Keratinocyte (primary cell): ENCODE results near the gene PRSS36. TPM values are rescaled to one million over a fixed set of nuclear protein-coding genes. Genes with fewer than 3 reads are reported as not detected.

ENCODE experiments used
- DNase-seq: peaks from one replicate; pipeline ENCODE4 v3.0.0-alpha.2; 2011; ENCODE audit warnings: low read depth, missing footprints, low spot score
- FAIRE-seq: peaks from 2 replicates; lab custom pipeline; 2011; peaks lifted over from hg19 to GRCh38; lab: Jason Lieb, UNC
- H2AFZ ChIP-seq: 2 replicates; pipeline ENCODE4 v1.6.0; 2012; ENCODE audit warnings: low read length, control low read depth, inconsistent platforms; ENCODE audit not compliant: control insufficient read depth
- H3K27ac ChIP-seq: 2 replicates; pipeline ENCODE4 v1.5.1; 2011; ENCODE audit warnings: low read length; ENCODE audit not compliant: control insufficient read depth, insufficient read depth
- H3K27me3 ChIP-seq: 3 replicates; pipeline ENCODE4 v1.6.0; 2011; ENCODE audit warnings: low read length; ENCODE audit not compliant: control insufficient read depth, insufficient read depth; ENCODE audit errors: extremely low read depth
- H3K36me3 ChIP-seq, 2 experiments: 2 replicates in 1 of 2; 3 replicates in 1 of 2; pipeline ENCODE4 v1.5.1; 2011; ENCODE audit warnings: low read length in 2 of 2, mild to moderate bottlenecking in 1 of 2; ENCODE audit not compliant: control insufficient read depth in 2 of 2, insufficient read depth in 2 of 2; ENCODE audit errors: extremely low read depth in 1 of 2
- H3K4me1 ChIP-seq: 3 replicates; pipeline ENCODE4 v1.5.1; 2011; ENCODE audit warnings: low read length; ENCODE audit not compliant: control insufficient read depth, insufficient read depth; ENCODE audit errors: extremely low read depth
- H3K4me2 ChIP-seq: 3 replicates; pipeline ENCODE4 v1.6.0; 2011; ENCODE audit warnings: low read depth, low read length; ENCODE audit not compliant: control insufficient read depth, insufficient read depth; ENCODE audit errors: extremely low read depth
- H3K4me3 ChIP-seq, 3 experiments: fragments of 200-600 bp in 1 of 3; sonication (generic) in 1 of 3; 2 replicates in 2 of 3; 3 replicates in 1 of 3; pipeline ENCODE4 v1.5.1; 2011 to 2016; ENCODE audit warnings: low read length in 3 of 3, mild to moderate bottlenecking in 3 of 3, control low read depth in 2 of 3, inconsistent platforms in 1 of 3, low read depth in 1 of 3, mixed read lengths in 1 of 3, mixed run types in 1 of 3, moderate library complexity in 1 of 3; ENCODE audit not compliant: control insufficient read depth in 2 of 3, insufficient read depth in 2 of 3; ENCODE audit errors: extremely low read depth in 1 of 3
- H3K79me2 ChIP-seq: 2 replicates; pipeline ENCODE4 v1.6.0; 2012; ENCODE audit warnings: low read length; ENCODE audit not compliant: control insufficient read depth, insufficient read depth
- H3K9ac ChIP-seq: 3 replicates; pipeline ENCODE4 v1.6.0; 2011; ENCODE audit warnings: low read length; ENCODE audit not compliant: control insufficient read depth, insufficient read depth; ENCODE audit errors: extremely low read depth
- H3K9me1 ChIP-seq: 3 replicates; pipeline ENCODE4 v1.6.0; 2011; ENCODE audit warnings: low read length; ENCODE audit not compliant: control insufficient read depth, insufficient read depth; ENCODE audit errors: extremely low read depth
- H3K9me3 ChIP-seq: 2 replicates; pipeline ENCODE4 v1.5.1; 2012; ENCODE audit warnings: low read depth, low read length; ENCODE audit not compliant: control insufficient read depth
- H4K20me1 ChIP-seq: 3 replicates; pipeline ENCODE4 v1.6.0; 2011; ENCODE audit warnings: low read length; ENCODE audit not compliant: control insufficient read depth, insufficient read depth; ENCODE audit errors: extremely low read depth
- EZH2 ChIP-seq: IDR thresholded peaks from one replicate; pipeline ENCODE4 v1.6.1; 2012; ENCODE audit warnings: inconsistent platforms, mild to moderate bottlenecking, low read length, moderate library complexity
- dilution Hi-C: fragments of 300-500 bp; cut with MboI; formaldehyde crosslinking; loops from one replicate; pipeline ENCODE4 v1.7.0; 2020; ENCODE audit warnings: low sequenced_read_pairs; ENCODE audit not compliant: extremely low pct_ligation_motif_present
- polyA plus RNA-seq, 5 experiments: library from polyadenylated mRNA; depleted of rRNA in 3 of 5; stranded (reverse) in 3 of 5; stranded (forward) in 1 of 5; unstranded in 1 of 5; fragments of >200 nt; gene quantifications; 1 replicate in 1 of 5; 2 replicates in 3 of 5; 3 replicates in 1 of 5; pipeline versions ENCODE4 v1.2.1 to v1.2.3, GENCODE V29; 2011 to 2012; ENCODE audit warnings: missing spikeins in 2 of 5, low read depth in 1 of 5, low replicate concordance in 1 of 5
- TF ChIP-seq, protein P1 (sequence below), 3 experiments: IDR thresholded peaks in 1 of 3; conservative IDR thresholded peaks in 1 of 3; optimal IDR thresholded peaks in 1 of 3; 2 replicates in 2 of 3; 3 replicates in 1 of 3; pipeline versions ENCODE3 to v1.5.1; 2011; ENCODE audit warnings: low read length in 3 of 3, mild to moderate bottlenecking in 3 of 3, moderate library complexity in 2 of 3, control low read depth in 1 of 3, inconsistent platforms in 1 of 3; ENCODE audit not compliant: insufficient read depth in 2 of 3; ENCODE audit errors: extremely low read depth in 1 of 3

PRSS36 gene
- polyA plus RNA-seq, 1 donor (not counting 4 experiments of a cell fraction or from before 2014, with no cell fraction given) = 0.43 TPM

DNA sequence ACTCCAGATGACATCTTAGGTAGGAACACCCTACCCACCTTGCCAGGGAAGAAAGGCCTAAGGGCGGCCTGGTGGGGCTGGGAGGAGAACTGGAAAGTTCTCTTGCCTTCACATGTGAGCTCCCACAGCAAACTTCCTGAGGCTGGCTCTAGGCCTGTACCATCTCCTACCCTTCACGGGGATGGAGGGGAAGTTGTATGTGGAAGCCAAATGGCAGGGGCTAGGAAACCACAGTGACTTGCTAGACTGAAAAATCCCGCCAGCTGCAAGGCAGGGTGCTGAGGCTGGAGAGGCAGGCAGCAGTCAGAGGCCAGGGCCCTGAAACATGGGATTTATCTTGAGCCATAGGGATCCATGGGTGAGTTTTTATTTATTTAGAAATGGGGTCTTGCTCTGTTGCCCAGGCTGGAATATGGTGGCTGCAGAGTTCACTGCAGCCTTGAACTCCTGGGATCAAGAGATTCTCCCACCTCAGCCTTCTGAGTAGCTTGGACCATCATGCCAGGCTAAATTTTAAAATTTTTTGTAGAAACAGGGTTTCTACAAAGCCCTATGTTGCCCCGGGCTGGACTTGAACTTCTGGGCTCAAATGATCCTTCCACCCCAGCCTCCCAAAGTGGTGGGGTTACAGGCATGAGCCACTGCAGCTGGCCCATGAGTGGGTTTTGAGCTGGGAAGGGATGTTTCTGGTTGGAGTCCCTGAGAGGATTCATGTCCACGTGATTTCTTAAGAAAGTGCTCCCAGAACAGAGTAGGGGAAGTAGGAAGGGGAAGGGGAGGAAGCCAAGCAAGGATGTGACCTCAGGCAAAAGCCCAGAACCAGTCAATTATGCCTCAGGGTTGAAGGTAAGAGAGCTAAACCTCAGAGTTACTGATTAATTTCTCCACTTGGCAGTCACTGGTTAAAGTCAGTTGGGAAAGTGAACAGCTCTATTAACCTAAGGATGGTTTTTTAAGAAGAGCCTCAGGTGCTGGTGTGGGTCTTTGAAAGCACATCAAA lies 36.4 kb downstream of the PRSS36 start:
- no peak overlapping the region for H3K27ac ChIP-seq
- H3K4me1 ChIP-seq = peaks cover 12% of the 10 kb centered on the region
- dilution Hi-C loops = no loop called here
- H4K20me1 ChIP-seq = no peaks in the 10 kb centered on the region
- H3K9ac ChIP-seq = no peak overlapping the region
- H3K27me3 ChIP-seq = no peaks in the 10 kb centered on the region
- no peak for DNase-seq
- no peak for TF ChIP-seq EZH2
- TF ChIP-seq, protein P1, sequence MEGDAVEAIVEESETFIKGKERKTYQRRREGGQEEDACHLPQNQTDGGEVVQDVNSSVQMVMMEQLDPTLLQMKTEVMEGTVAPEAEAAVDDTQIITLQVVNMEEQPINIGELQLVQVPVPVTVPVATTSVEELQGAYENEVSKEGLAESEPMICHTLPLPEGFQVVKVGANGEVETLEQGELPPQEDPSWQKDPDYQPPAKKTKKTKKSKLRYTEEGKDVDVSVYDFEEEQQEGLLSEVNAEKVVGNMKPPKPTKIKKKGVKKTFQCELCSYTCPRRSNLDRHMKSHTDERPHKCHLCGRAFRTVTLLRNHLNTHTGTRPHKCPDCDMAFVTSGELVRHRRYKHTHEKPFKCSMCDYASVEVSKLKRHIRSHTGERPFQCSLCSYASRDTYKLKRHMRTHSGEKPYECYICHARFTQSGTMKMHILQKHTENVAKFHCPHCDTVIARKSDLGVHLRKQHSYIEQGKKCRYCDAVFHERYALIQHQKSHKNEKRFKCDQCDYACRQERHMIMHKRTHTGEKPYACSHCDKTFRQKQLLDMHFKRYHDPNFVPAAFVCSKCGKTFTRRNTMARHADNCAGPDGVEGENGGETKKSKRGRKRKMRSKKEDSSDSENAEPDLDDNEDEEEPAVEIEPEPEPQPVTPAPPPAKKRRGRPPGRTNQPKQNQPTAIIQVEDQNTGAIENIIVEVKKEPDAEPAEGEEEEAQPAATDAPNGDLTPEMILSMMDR (optimal IDR thresholded peaks at IDR 0.05 in 1 of 3, IDR thresholded peaks at IDR 0.05 in 1 of 3, conservative IDR thresholded peaks at IDR 0.05 in 1 of 3; ENCODE audit: extremely low read depth in 1 of 3, insufficient read depth in 2 of 3, low read length in 3 of 3) = no peak
- no peaks in the 10 kb centered on the region for H3K9me3 ChIP-seq
- H2AFZ ChIP-seq = no peak overlapping the region
- H3K4me2 ChIP-seq = no peak overlapping the region
- peaks cover 18 to 24% of the 10 kb centered on the region in 2 experiments for H3K36me3 ChIP-seq
- H3K4me3 ChIP-seq = no peak overlapping the region
- peaks cover 20% of the 10 kb centered on the region for H3K79me2 ChIP-seq
- no peak for FAIRE-seq
- no peaks in the 10 kb centered on the region for H3K9me1 ChIP-seq

- no peak overlapping the region for H3K4me2 ChIP-seq
- dilution Hi-C loops = no loop called here
- H3K79me2 ChIP-seq = peaks cover 21% of the 10 kb centered on the region
- H3K4me3 ChIP-seq = no peak overlapping the region
- peaks cover 8% of the 10 kb centered on the region for H3K4me1 ChIP-seq
- H3K9me3 ChIP-seq = no peaks in the 10 kb centered on the region
- H2AFZ ChIP-seq = no peak overlapping the region
- no peak for DNase-seq
- H3K36me3 ChIP-seq = peaks cover 18 to 24% of the 10 kb centered on the region in 2 experiments
- H4K20me1 ChIP-seq = no peaks in the 10 kb centered on the region
- TF ChIP-seq EZH2 = no peak
- TF ChIP-seq, protein P1 (optimal IDR thresholded peaks at IDR 0.05 in 1 of 3, IDR thresholded peaks at IDR 0.05 in 1 of 3, conservative IDR thresholded peaks at IDR 0.05 in 1 of 3; ENCODE audit: extremely low read depth in 1 of 3, insufficient read depth in 2 of 3, low read length in 3 of 3) = no peak
- no peaks in the 10 kb centered on the region for H3K9me1 ChIP-seq
- H3K27ac ChIP-seq = no peak overlapping the region
- H3K9ac ChIP-seq = no peak overlapping the region
- no peak for FAIRE-seq
- no peaks in the 10 kb centered on the region for H3K27me3 ChIP-seq
Measured at GRCh38 chr16:31112711-31113110, 37.2 kb downstream of the PRSS36 start.
